ENCODE measurements around the gene PHTF1.

PHTF1 gene

GRCh38 chr1:113648478-113648877 lies 110.8 kb downstream of the PHTF1 start:
- no peak overlapping the region for H2BK12ac ChIP-seq (ENCODE audit: low read length)
- no peak overlapping the region for H3K4me3 ChIP-seq (ENCODE audit: low read length in 2 of 2)
- no peak overlapping the region for H3K18ac ChIP-seq (ENCODE audit: low read length)
- no peak overlapping the region for H2AFZ ChIP-seq (ENCODE audit: low read length)
- H3K14ac ChIP-seq (ENCODE audit: low read length) = no peak overlapping the region
- H3K4me2 ChIP-seq (ENCODE audit: insufficient read depth, low read length, poor library complexity, severe bottlenecking) = no peak overlapping the region
- no peak overlapping the region for H3K9ac ChIP-seq (ENCODE audit: low read depth, low read length, poor library complexity)
- no peaks in the 10 kb centered on the region for H3K79me1 ChIP-seq (ENCODE audit: low read depth, low read length)
- H4K91ac ChIP-seq (ENCODE audit: low read depth, low read length, poor library complexity) = no peak overlapping the region
- H4K8ac ChIP-seq (ENCODE audit: low read depth, low read length) = no peak overlapping the region
- H3K27ac ChIP-seq (replicated peaks; ENCODE audit: low read length) = no peak overlapping the region
- H3K4ac ChIP-seq (ENCODE audit: low read length) = no peak overlapping the region
- peaks cover 0 to 26% of the 10 kb centered on the region in 2 donors for H3K36me3 ChIP-seq (replicated peaks in 1 of 2; ENCODE audit: control insufficient read depth in 2 of 2, insufficient read depth in 2 of 2, low read length in 2 of 2)
- no peaks in the 10 kb centered on the region for H3K4me1 ChIP-seq (ENCODE audit: control insufficient read depth in 2 of 2, insufficient read depth in 1 of 2, low read depth in 1 of 2, low read length in 2 of 2)
- H2BK5ac ChIP-seq (ENCODE audit: low read length) = no peak overlapping the region
- DNase-seq (ENCODE audit: low spot score) = no peak
- no peak overlapping the region for H2BK120ac ChIP-seq (ENCODE audit: low read depth, low read length)
- no peaks in the 10 kb centered on the region for H3K9me3 ChIP-seq (replicated peaks in 1 of 2; ENCODE audit: control insufficient read depth in 2 of 2, insufficient read depth in 1 of 2, low read depth in 1 of 2, low read length in 2 of 2)
- H2BK15ac ChIP-seq (ENCODE audit: low read length) = no peak overlapping the region
- no peak overlapping the region for H2AK5ac ChIP-seq (ENCODE audit: low read depth, low read length)
- no peaks in the 10 kb centered on the region for H3K27me3 ChIP-seq (ENCODE audit: control insufficient read depth in 3 of 3, insufficient read depth in 3 of 3, low read depth in 1 of 3, low read length in 3 of 3)
- H3K23ac ChIP-seq (ENCODE audit: low read depth, low read length, poor library complexity) = no peak overlapping the region

GRCh38 chr1:113647164-113647563 lies 112.1 kb downstream of the PHTF1 start:
- no peak overlapping the region for H4K8ac ChIP-seq (ENCODE audit: low read depth, low read length)
- H3K18ac ChIP-seq (ENCODE audit: low read length) = no peak overlapping the region
- H3K14ac ChIP-seq (ENCODE audit: low read length) = no peak overlapping the region
- H2BK5ac ChIP-seq (ENCODE audit: low read length) = no peak overlapping the region
- H3K23ac ChIP-seq (ENCODE audit: low read depth, low read length, poor library complexity) = no peak overlapping the region
- H2AK5ac ChIP-seq (ENCODE audit: low read depth, low read length) = no peak overlapping the region
- no peak overlapping the region for H3K4me3 ChIP-seq (ENCODE audit: low read length in 2 of 2)
- no peak overlapping the region for H2BK15ac ChIP-seq (ENCODE audit: low read length)
- no peak overlapping the region for H2BK12ac ChIP-seq (ENCODE audit: low read length)
- no peak overlapping the region for H3K9ac ChIP-seq (ENCODE audit: low read depth, low read length, poor library complexity)
- H3K27ac ChIP-seq (replicated peaks; ENCODE audit: low read length) = no peak overlapping the region
- H3K4me2 ChIP-seq (ENCODE audit: insufficient read depth, low read length, poor library complexity, severe bottlenecking) = no peak overlapping the region
- H2BK120ac ChIP-seq (ENCODE audit: low read depth, low read length) = no peak overlapping the region
- no peak for DNase-seq (ENCODE audit: low spot score)
- no peak overlapping the region for H4K91ac ChIP-seq (ENCODE audit: low read depth, low read length, poor library complexity)
- no CpG with 5 or more reads among the region's 1 CpG for WGBS, 2 donors (ENCODE audit: extremely low coverage in 2 of 2, insufficient read length in 2 of 2, insufficient replicate concordance in 1 of 2)
- no peaks in the 10 kb centered on the region for H3K4me1 ChIP-seq (ENCODE audit: control insufficient read depth in 2 of 2, insufficient read depth in 1 of 2, low read depth in 1 of 2, low read length in 2 of 2)
- H3K9me3 ChIP-seq (replicated peaks in 1 of 2; ENCODE audit: control insufficient read depth in 2 of 2, insufficient read depth in 1 of 2, low read depth in 1 of 2, low read length in 2 of 2) = no peaks in the 10 kb centered on the region
- H3K79me1 ChIP-seq (ENCODE audit: low read depth, low read length) = no peaks in the 10 kb centered on the region
- no peak overlapping the region for H2AFZ ChIP-seq (ENCODE audit: low read length)
- peaks cover 0 to 27% of the 10 kb centered on the region in 2 donors for H3K36me3 ChIP-seq (replicated peaks in 1 of 2; ENCODE audit: control insufficient read depth in 2 of 2, insufficient read depth in 2 of 2, low read length in 2 of 2)
- H3K4ac ChIP-seq (ENCODE audit: low read length) = no peak overlapping the region
- H3K27me3 ChIP-seq (ENCODE audit: control insufficient read depth in 3 of 3, insufficient read depth in 3 of 3, low read depth in 1 of 3, low read length in 3 of 3) = no peaks in the 10 kb centered on the region

Measured in neuronal stem cell (in vitro differentiated cells).